Urinary bladder (tissue), 4 donors: Measurements from ENCODE around the gene BNC2. TPM values are rescaled to one million over a fixed set of nuclear protein-coding genes. Genes with fewer than 3 reads are reported as not detected.

Experiments used
- DNase-seq: peaks from one replicate; pipeline ENCODE4 v3.0.0-alpha.2; 2015; ENCODE audit errors: extremely low spot score
- H3K27ac ChIP-seq: one replicate; pipeline ENCODE4 v1.5.1; 2013; ENCODE audit warnings: low read depth, mild to moderate bottlenecking, moderate library complexity
- H3K36me3 ChIP-seq: one replicate; pipeline ENCODE4 v1.6.1; 2013; ENCODE audit warnings: mild to moderate bottlenecking, moderate library complexity; ENCODE audit not compliant: insufficient read depth
- H3K4me1 ChIP-seq: one replicate; pipeline ENCODE4 v1.6.1; 2013; ENCODE audit warnings: mild to moderate bottlenecking, moderate library complexity; ENCODE audit not compliant: insufficient read depth
- H3K4me3 ChIP-seq: one replicate; pipeline ENCODE4 v1.5.1; 2013; ENCODE audit warnings: low read depth, low read length
- WGBS: extraction: QIAGEN DNeasy Blood & Tissue Kit; methylation state at CpG from one replicate; pipeline ENCODE4 v1.1.7; 2013; 5-methylcytosine and 5-hydroxymethylcytosine counted together
- polyA plus RNA-seq: library from polyadenylated mRNA; stranded (reverse); fragments of 200-250 nt; gene quantifications from one replicate; pipeline ENCODE4 v1.2.3, GENCODE V29; 2013
- total RNA-seq: library from RNA; depleted of rRNA; stranded (reverse); fragments of >200 nt; gene quantifications from one replicate; pipeline ENCODE4 v1.2.3, GENCODE V29; 2014
- donor health status: healthy with polysubstance abuse.
- donor health status: healthy.

The BNC2 gene
- total and polyA plus RNA-seq, 2 donors, result 10.7 to 69.5 TPM

DNA sequence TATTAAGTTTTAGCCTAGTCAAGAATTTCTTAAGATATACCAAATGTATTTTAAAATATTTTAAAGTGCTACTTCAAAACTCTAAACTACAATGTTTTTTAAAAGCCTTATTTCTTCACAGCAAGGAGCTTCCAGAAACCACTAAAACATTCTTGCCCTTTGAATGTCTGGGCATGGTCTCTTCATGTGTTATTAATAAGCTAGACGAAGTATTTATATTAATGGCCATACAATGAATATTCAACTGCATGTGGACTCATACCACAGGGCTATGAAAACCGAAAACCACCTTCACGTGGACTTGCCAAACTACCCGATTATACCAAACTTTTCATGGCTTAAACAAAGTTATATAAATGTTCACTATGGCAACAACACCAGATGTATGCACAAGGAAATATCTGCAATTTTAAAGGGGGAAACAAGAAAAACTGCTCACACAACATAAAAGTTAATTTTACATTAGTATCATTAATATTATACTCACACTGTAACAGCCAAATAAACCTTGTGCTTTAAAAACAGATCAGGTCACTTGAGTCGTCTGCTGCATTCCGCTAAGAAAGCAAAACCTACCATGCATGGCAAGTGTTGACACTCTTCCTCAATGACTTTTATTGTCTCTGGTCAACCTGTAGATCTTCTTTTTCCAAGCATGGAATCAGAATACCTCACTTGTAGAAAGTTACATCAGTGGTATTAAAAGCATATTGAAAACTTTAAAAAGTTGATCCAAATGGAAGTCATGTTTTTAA, 246.3 kb downstream of the BNC2 start:
- H3K27ac ChIP-seq, result no peak overlapping the region
- H3K4me3 ChIP-seq, result no peak overlapping the region
- H3K36me3 ChIP-seq, result no peaks in the 10 kb centered on the region
- H3K4me1 ChIP-seq, result no peaks in the 10 kb centered on the region
- DNase-seq, result no peak
- 71% methylated on average over 6 of the region's 6 CpGs for WGBS

GRCh38 chr9:16622541-16622940, 247.9 kb downstream of the BNC2 start:
- 94% methylated on average over 3 of the region's 3 CpGs for WGBS
- no peaks in the 10 kb centered on the region for H3K36me3 ChIP-seq
- H3K27ac ChIP-seq, result no peak overlapping the region
- no peak overlapping the region for H3K4me3 ChIP-seq
- H3K4me1 ChIP-seq, result no peaks in the 10 kb centered on the region
- DNase-seq, result no peak

- H3K36me3 ChIP-seq, result no peaks in the 10 kb centered on the region
- H3K4me1 ChIP-seq, result no peaks in the 10 kb centered on the region
- no peak overlapping the region for H3K27ac ChIP-seq
- DNase-seq, result no peak
- H3K4me3 ChIP-seq, result no peak overlapping the region
- 43% methylated on average over 7 of the region's 7 CpGs for WGBS
These were observed 250.5 kb downstream of the BNC2 start for GRCh38 chr9:16619914-16620520.

- DNase-seq, result no peak
- no peaks in the 10 kb centered on the region for H3K4me1 ChIP-seq
- no peaks in the 10 kb centered on the region for H3K36me3 ChIP-seq
- H3K27ac ChIP-seq, result no peak overlapping the region
- no peak overlapping the region for H3K4me3 ChIP-seq
These were observed 251.1 kb downstream of the BNC2 start for GRCh38 chr9:16619402-16619801.

GRCh38 chr9:16618524-16618923, 251.9 kb downstream of the BNC2 start:
- WGBS, result 71% methylated on average over 3 of the region's 3 CpGs
- no peak overlapping the region for H3K4me3 ChIP-seq
- DNase-seq, result no peak
- H3K4me1 ChIP-seq, result no peaks in the 10 kb centered on the region
- no peaks in the 10 kb centered on the region for H3K36me3 ChIP-seq
- no peak overlapping the region for H3K27ac ChIP-seq

DNA sequence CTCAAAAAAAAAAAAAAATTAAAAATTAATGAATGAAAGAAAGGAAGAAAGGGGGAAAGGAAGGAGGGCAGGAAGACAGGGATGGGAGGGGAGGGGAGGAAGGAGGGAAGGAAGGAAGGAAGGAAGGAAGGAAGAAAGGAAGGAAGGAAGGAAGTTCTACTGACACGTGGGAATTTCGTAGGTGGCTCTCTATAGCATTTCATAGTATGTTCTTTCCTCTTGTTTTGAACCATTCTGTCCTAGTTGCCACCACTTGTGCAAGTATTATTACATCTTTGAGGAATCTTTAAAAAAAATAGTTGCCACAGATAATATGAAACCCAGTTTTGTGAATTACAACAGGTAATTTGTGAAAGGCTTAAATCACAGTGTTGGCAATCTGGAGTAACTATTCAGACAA, 253.8 kb downstream of the BNC2 start:
- no peak overlapping the region for H3K4me3 ChIP-seq
- DNase-seq, result no peak
- H3K27ac ChIP-seq, result no peak overlapping the region
- H3K4me1 ChIP-seq, result no peaks in the 10 kb centered on the region
- H3K36me3 ChIP-seq, result no peaks in the 10 kb centered on the region
- 92% methylated on average over 2 of the region's 2 CpGs for WGBS

- no peak overlapping the region for H3K27ac ChIP-seq
- H3K4me3 ChIP-seq, result no peak overlapping the region
- no peaks in the 10 kb centered on the region for H3K36me3 ChIP-seq
- no peaks in the 10 kb centered on the region for H3K4me1 ChIP-seq
- no peak for DNase-seq
- 88% methylated on average over 4 of the region's 4 CpGs for WGBS
These were observed 255.0 kb downstream of the BNC2 start for GRCh38 chr9:16615451-16615850.

DNA sequence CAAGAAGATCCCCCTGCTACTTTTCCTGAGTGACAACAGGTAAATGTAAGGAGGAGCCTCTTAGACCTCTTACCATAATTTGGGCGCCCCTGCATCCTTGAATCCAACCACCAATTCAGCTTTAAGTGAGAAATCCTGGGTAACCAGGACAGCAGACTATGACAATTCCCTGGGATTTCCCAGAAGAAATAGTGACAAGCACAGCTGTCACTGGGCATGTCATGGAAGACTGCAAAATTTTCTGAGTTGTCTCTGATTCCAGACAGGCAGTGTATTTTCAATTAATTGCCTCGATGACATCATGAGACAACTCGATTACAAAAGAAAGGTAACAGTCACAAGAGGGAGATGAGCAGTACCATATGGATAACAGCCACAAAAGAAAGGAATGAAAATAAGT, 256.9 kb downstream of the BNC2 start:
- Histone ChIP-seq H3K4me1 (no peaks in the 10 kb centered on the region), H3K36me3 (no peaks in the 10 kb centered on the region), H3K27ac (no peak overlapping the region), H3K4me3 (no peak overlapping the region)
- no peak for DNase-seq
- 64% methylated on average over 3 of the region's 3 CpGs for WGBS

DNA sequence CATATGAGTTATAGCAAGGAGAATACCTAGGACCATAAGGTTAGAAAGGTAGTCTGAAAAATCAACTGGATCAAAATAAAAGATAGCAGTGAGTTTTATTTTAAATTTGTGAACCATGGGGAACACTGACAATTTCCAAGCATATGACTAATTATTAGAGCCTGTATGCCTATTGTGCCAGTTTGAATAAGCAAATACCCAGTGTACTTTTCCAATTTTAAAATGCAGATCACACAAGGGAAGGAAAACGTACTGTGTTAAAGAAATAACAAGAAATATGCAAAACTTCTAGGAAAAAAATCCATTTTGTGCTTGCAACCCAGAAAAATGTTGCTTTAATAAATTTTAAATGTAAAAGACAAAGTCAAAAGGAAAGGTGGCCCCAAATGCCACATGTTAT, 257.4 kb downstream of the BNC2 start:
- Histone ChIP-seq H3K36me3 (no peaks in the 10 kb centered on the region), H3K4me3 (no peak overlapping the region), H3K4me1 (no peaks in the 10 kb centered on the region), H3K27ac (no peak overlapping the region)
- no peak for DNase-seq
- WGBS, result 90% methylated on average over 1 of the region's 1 CpG

GRCh38 chr9:16612627-16613026, 257.8 kb downstream of the BNC2 start:
- WGBS, result 98% methylated on average over 1 of the region's 1 CpG
- Histone ChIP-seq H3K4me1 (no peaks in the 10 kb centered on the region), H3K27ac (no peak overlapping the region), H3K4me3 (no peak overlapping the region), H3K36me3 (no peaks in the 10 kb centered on the region)
- no peak for DNase-seq

DNA sequence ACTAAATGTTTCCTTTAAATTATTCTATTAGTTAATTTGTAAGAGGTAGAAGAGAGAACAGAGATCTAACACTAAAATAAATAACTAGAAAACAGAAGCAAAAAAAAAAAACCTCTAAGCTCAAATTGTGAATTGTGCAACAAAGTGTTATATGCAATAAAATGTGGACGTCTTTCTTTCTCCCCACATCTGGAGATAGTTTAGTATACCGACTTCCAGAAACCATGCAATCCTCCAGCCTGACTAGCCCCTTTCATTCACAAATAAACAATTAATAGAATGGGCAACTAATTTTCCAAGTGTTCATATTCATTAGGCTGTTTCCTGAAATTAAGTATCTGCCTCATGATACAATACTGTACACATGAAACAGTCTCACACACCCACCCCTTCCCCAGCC, 258.5 kb downstream of the BNC2 start:
- H3K4me1 ChIP-seq, result no peaks in the 10 kb centered on the region
- H3K4me3 ChIP-seq, result no peak overlapping the region
- DNase-seq, result no peak
- H3K36me3 ChIP-seq, result no peaks in the 10 kb centered on the region
- H3K27ac ChIP-seq, result no peak overlapping the region
- WGBS, result 51% methylated on average over 2 of the region's 2 CpGs

GRCh38 chr9:16611001-16611400, 259.5 kb downstream of the BNC2 start:
- DNase-seq, result no peak
- Histone ChIP-seq H3K36me3 (no peaks in the 10 kb centered on the region), H3K4me1 (no peaks in the 10 kb centered on the region), H3K4me3 (no peak overlapping the region), H3K27ac (no peak overlapping the region)
- WGBS, result 62% methylated on average over 4 of the region's 4 CpGs

DNA sequence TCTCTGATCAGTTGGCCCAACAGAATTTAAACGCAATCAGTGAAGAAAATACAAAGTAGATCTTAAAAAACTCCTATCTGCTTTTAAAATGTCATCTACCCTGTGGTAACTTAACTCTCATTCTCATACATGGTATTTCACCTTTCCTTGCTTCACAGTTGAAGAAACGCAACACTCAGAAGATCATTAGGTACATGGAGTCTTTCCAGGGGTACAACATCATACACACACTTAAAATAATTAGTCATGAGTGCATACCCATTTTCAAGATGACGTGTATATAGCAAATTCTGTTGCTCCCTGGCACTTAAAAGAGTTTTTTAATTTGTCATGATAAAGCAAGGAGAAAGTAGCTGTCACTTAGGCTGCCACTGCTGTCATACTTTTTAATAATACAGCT, 259.9 kb downstream of the BNC2 start:
- WGBS, result 64% methylated on average over 3 of the region's 3 CpGs
- no peaks in the 10 kb centered on the region for H3K36me3 ChIP-seq

DNA sequence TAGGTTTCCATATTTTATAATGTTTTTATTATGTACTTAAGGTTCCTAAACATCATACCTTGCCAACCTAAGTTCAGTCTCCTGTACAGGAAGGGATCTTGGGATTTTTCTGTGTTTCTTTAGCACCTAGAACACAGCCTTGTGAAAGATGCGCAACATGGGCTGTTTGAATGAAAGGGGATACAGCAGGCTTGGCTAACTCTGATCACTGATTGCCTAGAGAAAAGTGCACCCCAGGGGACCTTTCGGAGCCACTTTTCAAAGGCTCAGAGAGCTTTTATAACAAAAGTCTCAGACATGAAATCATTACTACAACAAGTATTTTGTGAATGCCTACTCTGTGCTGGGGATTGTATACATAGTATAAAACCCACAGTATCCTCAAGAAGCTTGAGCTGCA, 261.6 kb downstream of the BNC2 start:
- no peak overlapping the region for H3K4me3 ChIP-seq
- no peaks in the 10 kb centered on the region for H3K36me3 ChIP-seq
- H3K27ac ChIP-seq, result no peak overlapping the region
- WGBS, result 99% methylated on average over 2 of the region's 2 CpGs
- H3K4me1 ChIP-seq, result no peaks in the 10 kb centered on the region
- no peak for DNase-seq

More for the DNA sequence above, 259.9 kb downstream of the BNC2 start:
- no peaks in the 10 kb centered on the region for H3K4me1 ChIP-seq
- no peak for DNase-seq
- H3K27ac ChIP-seq, result no peak overlapping the region
- no peak overlapping the region for H3K4me3 ChIP-seq
